Loucy (cell line): ENCODE measurements around the gene UBAC2.

Source experiments
- EZH2phosphoT487 ChIP-seq: fragments of 200-600 bp; IDR thresholded peaks from 2 replicates; pipeline ENCODE4 v1.6.1; 2018; ENCODE audit warnings: antibody characterized with exemption, mild to moderate bottlenecking, moderate library complexity, borderline replicate concordance
- TF ChIP-seq, protein P1 (sequence below): fragments of 200-600 bp; sonication (generic); conservative IDR thresholded peaks from 2 replicates; pipeline ENCODE4 v1.5.1; 2014; ENCODE audit warnings: mild to moderate bottlenecking, antibody characterized with exemption, low read length

DNA sequence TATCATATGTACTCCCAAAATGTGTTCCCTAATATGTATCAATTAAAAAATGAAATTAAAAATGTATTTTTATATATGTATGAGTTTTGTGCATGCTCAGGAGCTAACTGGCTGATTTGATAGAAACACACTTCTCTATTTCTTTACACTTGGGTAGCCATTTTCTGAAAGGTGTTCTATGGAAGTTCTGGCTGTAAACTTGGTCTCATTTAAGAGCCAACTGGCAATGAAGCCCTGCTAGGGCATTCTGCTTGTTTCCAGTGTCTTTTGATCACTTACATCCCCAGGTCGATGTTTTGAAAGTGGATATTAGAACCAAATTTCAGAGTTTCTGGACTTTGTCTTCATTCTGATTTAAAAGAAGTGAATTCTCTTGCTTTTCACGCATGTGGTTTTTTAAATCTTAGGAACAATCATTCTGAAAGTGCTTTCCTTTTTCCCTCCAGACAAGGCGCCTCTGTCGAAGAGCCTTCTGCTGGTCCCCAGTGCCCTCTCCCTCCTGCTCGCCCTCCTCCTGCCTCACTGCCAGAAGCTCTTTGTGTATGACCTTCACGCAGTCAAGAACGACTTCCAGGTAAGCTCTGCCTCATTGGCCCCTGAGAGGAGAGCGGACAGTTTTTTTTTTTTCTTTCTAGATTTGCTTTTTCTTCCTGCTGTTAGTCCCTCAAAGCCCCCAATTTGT lies 37.5 kb downstream of the UBAC2 start:
- TF ChIP-seq, protein P1, sequence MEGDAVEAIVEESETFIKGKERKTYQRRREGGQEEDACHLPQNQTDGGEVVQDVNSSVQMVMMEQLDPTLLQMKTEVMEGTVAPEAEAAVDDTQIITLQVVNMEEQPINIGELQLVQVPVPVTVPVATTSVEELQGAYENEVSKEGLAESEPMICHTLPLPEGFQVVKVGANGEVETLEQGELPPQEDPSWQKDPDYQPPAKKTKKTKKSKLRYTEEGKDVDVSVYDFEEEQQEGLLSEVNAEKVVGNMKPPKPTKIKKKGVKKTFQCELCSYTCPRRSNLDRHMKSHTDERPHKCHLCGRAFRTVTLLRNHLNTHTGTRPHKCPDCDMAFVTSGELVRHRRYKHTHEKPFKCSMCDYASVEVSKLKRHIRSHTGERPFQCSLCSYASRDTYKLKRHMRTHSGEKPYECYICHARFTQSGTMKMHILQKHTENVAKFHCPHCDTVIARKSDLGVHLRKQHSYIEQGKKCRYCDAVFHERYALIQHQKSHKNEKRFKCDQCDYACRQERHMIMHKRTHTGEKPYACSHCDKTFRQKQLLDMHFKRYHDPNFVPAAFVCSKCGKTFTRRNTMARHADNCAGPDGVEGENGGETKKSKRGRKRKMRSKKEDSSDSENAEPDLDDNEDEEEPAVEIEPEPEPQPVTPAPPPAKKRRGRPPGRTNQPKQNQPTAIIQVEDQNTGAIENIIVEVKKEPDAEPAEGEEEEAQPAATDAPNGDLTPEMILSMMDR = no peak
- no peak for TF ChIP-seq EZH2phosphoT487
